ENCODE data around the gene BDKRB1. TPM values are rescaled to one million over a fixed set of nuclear protein-coding genes. Genes with fewer than 3 reads are reported as not detected.

The BDKRB1 gene
- total RNA-seq, 2 experiments from 2014 or later = not detected

GRCh38 chr14:96272777-96273473 is 16.9 kb downstream of the BDKRB1 start:
- POLR2A ChIA-PET = no interaction called here
- CTCF ChIA-PET = interaction anchor here (1.0 to 6.8 kb wide), 5 partner anchors 12 to 714 kb away, joined by 3 to 75 read pairs (median 6); no protein-coding TSS in a partner anchor
- intact Hi-C loops (cut with micrococcal nuclease) = no loop called here
- DNase-seq = no peak
- Mint-ChIP-seq H3K27ac (no peak overlapping the region), H3K36me3 (ENCODE audit: low read depth) (no peaks in the 10 kb centered on the region), H3K27me3 (peaks cover 1% of the 10 kb centered on the region), H3K4me3 (no peak overlapping the region), H3K4me1 (ENCODE audit: low read depth) (peaks cover 2% of the 10 kb centered on the region), H3K9me3 (peaks cover 3% of the 10 kb centered on the region)
- no peak for TF ChIP-seq CTCF (IDR thresholded peaks at IDR 0.05)
- ATAC-seq = no peak

GRCh38 chr14:96273629-96274028 is 17.6 kb downstream of the BDKRB1 start:
- DNase-seq (no peak), ATAC-seq (no peak)
- CTCF ChIA-PET = interaction anchor here (1.0 to 6.8 kb wide), 7 partner anchors 8 to 714 kb away, joined by 3 to 75 read pairs (median 8); no protein-coding TSS in a partner anchor
- H3K4me3 Mint-ChIP-seq = no peak overlapping the region
- peaks cover 6% of the 10 kb centered on the region for H3K9me3 Mint-ChIP-seq
- no peaks in the 10 kb centered on the region for H3K36me3 Mint-ChIP-seq (ENCODE audit: low read depth)
- TF ChIP-seq CTCF (IDR thresholded peaks at IDR 0.05) = no peak
- intact Hi-C loops (cut with micrococcal nuclease) = loop anchor here (2.0 kb wide), 1 partner anchor 173 kb away; no protein-coding TSS in a partner anchor
- POLR2A ChIA-PET = interaction anchor here (0.9 kb wide), 1 partner anchor 22 kb away, joined by 3 read pairs; no protein-coding TSS in a partner anchor
- peaks cover 1% of the 10 kb centered on the region for H3K27me3 Mint-ChIP-seq
- no peak overlapping the region for H3K27ac Mint-ChIP-seq
- H3K4me1 Mint-ChIP-seq (ENCODE audit: low read depth) = peaks cover 2% of the 10 kb centered on the region

- Mint-ChIP-seq H3K27ac (no peak overlapping the region), H3K36me3 (ENCODE audit: low read depth) (no peaks in the 10 kb centered on the region), H3K4me3 (no peak overlapping the region), H3K27me3 (peaks cover 1% of the 10 kb centered on the region), H3K4me1 (ENCODE audit: low read depth) (peaks cover 2% of the 10 kb centered on the region), H3K9me3 (peaks cover 6% of the 10 kb centered on the region)
- POLR2A ChIA-PET = interaction anchor here (0.9 kb wide), 1 partner anchor 23 kb away, joined by 3 read pairs; no protein-coding TSS in a partner anchor
- no peak for TF ChIP-seq CTCF (IDR thresholded peaks at IDR 0.05)
- CTCF ChIA-PET = interaction anchor here (1.0 to 6.8 kb wide), 9 partner anchors 9 to 715 kb away, joined by 3 to 75 read pairs (median 7); no protein-coding TSS in a partner anchor
- no peak for DNase-seq
- ATAC-seq = no peak
- intact Hi-C loops (cut with micrococcal nuclease) = loop anchor here (2.0 kb wide), 1 partner anchor 173 kb away; no protein-coding TSS in a partner anchor
These were observed 18.1 kb downstream of the BDKRB1 start for GRCh38 chr14:96274122-96274521.

- intact Hi-C loops (cut with micrococcal nuclease) = loop anchor here (2.0 kb wide), 1 partner anchor 174 kb away; no protein-coding TSS in a partner anchor
- Mint-ChIP-seq H3K9me3 (peaks cover 6% of the 10 kb centered on the region), H3K4me1 (ENCODE audit: low read depth) (peaks cover 2% of the 10 kb centered on the region), H3K27ac (no peak overlapping the region), H3K36me3 (ENCODE audit: low read depth) (no peaks in the 10 kb centered on the region), H3K4me3 (no peak overlapping the region), H3K27me3 (peaks cover 1% of the 10 kb centered on the region)
- ChIA-PET CTCF (interaction anchor here (0.8 to 6.8 kb wide), 12 partner anchors 9 to 715 kb away, joined by 3 to 75 read pairs (median 4); no protein-coding TSS in a partner anchor), POLR2A (no interaction called here)
- DNase-seq (no peak), ATAC-seq (no peak)
- TF ChIP-seq CTCF (IDR thresholded peaks at IDR 0.05) = no peak
These were observed 18.5 kb downstream of the BDKRB1 start for GRCh38 chr14:96274543-96274942.
